Tibial artery (tissue), 4 donors: Measurements from ENCODE around the gene SPATA7.

ENCODE experiments used
- DNase-seq, 2 donors: peaks; one replicate each; pipeline ENCODE4 v3.0.0-alpha.2; 2019
- H3K27ac ChIP-seq, 2 donors: fragments of 200-600 bp; sonication (generic) in 1 of 2; 1 replicate in 1 of 2; 2 replicates in 1 of 2; pipeline ENCODE4 v1.5.1; 2018 to 2019; ENCODE audit warnings: mild to moderate bottlenecking in 1 of 2
- H3K27me3 ChIP-seq, 2 donors: fragments of 200-600 bp; sonication (generic) in 1 of 2; one replicate each; pipeline versions ENCODE4 v1.5.1 to v1.6.0; 2016 to 2019
- H3K36me3 ChIP-seq, 3 donors: fragments of 200-600 bp; sonication (generic) in 2 of 3; one replicate each; pipeline ENCODE4 v1.5.1; 2016 to 2019; ENCODE audit warnings: mild to moderate bottlenecking in 2 of 3
- H3K4me1 ChIP-seq, 4 donors: fragments of 200-600 bp; sonication (generic) in 2 of 4; 1 replicate in 3 of 4; 2 replicates in 1 of 4; pipeline ENCODE4 v1.5.1; 2016 to 2019
- H3K4me3 ChIP-seq, 2 donors: fragments of 200-600 bp; sonication (generic) in 1 of 2; 1 replicate in 1 of 2; 2 replicates in 1 of 2; pipeline ENCODE4 v1.5.1; 2018 to 2019; ENCODE audit warnings: mild to moderate bottlenecking in 2 of 2
- H3K9me3 ChIP-seq, 3 donors: fragments of 200-600 bp; sonication (generic) in 1 of 3; one replicate each; pipeline ENCODE4 v1.5.1; 2016 to 2019
- intact Hi-C: fragments of 100-400 bp; cut with DNase I; formaldehyde crosslinking; loops from one replicate; pipeline ENCODE4 v1.15.0; 2023; ENCODE audit warnings: low total_unique reads
- TF ChIP-seq, protein P1 (sequence below), 2 experiments: fragments of 200-600 bp in 1 of 2; fragments of 450-650 bp in 1 of 2; IDR thresholded peaks; one replicate each; pipeline ENCODE4 v1.5.1; 2017 to 2019; ENCODE audit warnings: antibody characterized with exemption in 2 of 2, mild to moderate bottlenecking in 1 of 2, moderate library complexity in 1 of 2

SPATA7 gene

GRCh38 chr14:88481794-88482193 lies 96.3 kb downstream of the SPATA7 start:
- DNase-seq, result no peak
- H3K27ac ChIP-seq, result no peak overlapping the region

GRCh38 chr14:88482524-88482923 lies 97.1 kb downstream of the SPATA7 start:
- Histone ChIP-seq H3K9me3 (no peaks in the 10 kb centered on the region), H3K36me3 (peaks cover 22 to 73% (median 59%) of the 10 kb centered on the region in 3 donors), H3K4me1 (peaks cover 0 to 3% (median 0%) of the 10 kb centered on the region in 4 donors), H3K27me3 (no peaks in the 10 kb centered on the region), H3K4me3 (no peak overlapping the region), H3K27ac (no peak overlapping the region)
- intact Hi-C loops, result no loop called here
- no peak for DNase-seq
- TF ChIP-seq, protein P1, sequence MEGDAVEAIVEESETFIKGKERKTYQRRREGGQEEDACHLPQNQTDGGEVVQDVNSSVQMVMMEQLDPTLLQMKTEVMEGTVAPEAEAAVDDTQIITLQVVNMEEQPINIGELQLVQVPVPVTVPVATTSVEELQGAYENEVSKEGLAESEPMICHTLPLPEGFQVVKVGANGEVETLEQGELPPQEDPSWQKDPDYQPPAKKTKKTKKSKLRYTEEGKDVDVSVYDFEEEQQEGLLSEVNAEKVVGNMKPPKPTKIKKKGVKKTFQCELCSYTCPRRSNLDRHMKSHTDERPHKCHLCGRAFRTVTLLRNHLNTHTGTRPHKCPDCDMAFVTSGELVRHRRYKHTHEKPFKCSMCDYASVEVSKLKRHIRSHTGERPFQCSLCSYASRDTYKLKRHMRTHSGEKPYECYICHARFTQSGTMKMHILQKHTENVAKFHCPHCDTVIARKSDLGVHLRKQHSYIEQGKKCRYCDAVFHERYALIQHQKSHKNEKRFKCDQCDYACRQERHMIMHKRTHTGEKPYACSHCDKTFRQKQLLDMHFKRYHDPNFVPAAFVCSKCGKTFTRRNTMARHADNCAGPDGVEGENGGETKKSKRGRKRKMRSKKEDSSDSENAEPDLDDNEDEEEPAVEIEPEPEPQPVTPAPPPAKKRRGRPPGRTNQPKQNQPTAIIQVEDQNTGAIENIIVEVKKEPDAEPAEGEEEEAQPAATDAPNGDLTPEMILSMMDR (IDR thresholded peaks at IDR 0.05), result no peak

More at GRCh38 chr14:88481794-88482193, 96.3 kb downstream of the SPATA7 start:
- Histone ChIP-seq H3K4me1 (peaks cover 0 to 3% (median 0%) of the 10 kb centered on the region in 4 donors), H3K27me3 (no peaks in the 10 kb centered on the region), H3K9me3 (no peaks in the 10 kb centered on the region), H3K36me3 (peaks cover 22 to 80% (median 60%) of the 10 kb centered on the region in 3 donors), H3K4me3 (no peak overlapping the region)
- intact Hi-C loops, result no loop called here
- TF ChIP-seq, protein P1 (IDR thresholded peaks at IDR 0.05), result no peak
